Neural crest cell (in vitro differentiated cells): ENCODE data around the gene AMACR. TPM values are rescaled to one million over a fixed set of nuclear protein-coding genes. Genes with fewer than 3 reads are reported as not detected.
A peak's percentile ranks its signal among the peaks of the same experiment; 100 is the strongest.

ENCODE experiments used
- DNase-seq: peaks from one replicate; pipeline ENCODE4 v3.0.0; 2021; ENCODE audit warnings: low read depth, mixed read lengths, low spot score
- H3K27ac Mint-ChIP-seq: one replicate; pipeline ENCODE4 v1.8.0; 2021; ENCODE audit warnings: mild to moderate bottlenecking, mixed read lengths; ENCODE audit not compliant: unreplicated experiment
- H3K27me3 Mint-ChIP-seq: 2 replicates; pipeline ENCODE4 v1.8.0; 2021; ENCODE audit warnings: low read depth, mild to moderate bottlenecking, mixed read lengths
- H3K36me3 Mint-ChIP-seq: 2 replicates; pipeline ENCODE4 v1.8.0; 2021; ENCODE audit warnings: low read depth, mild to moderate bottlenecking, mixed read lengths
- H3K4me1 Mint-ChIP-seq: 2 replicates; pipeline ENCODE4 v1.8.0; 2021; ENCODE audit warnings: mixed read lengths
- H3K4me3 Mint-ChIP-seq: one replicate; pipeline ENCODE4 v1.8.0; 2021; ENCODE audit warnings: mild to moderate bottlenecking, mixed read lengths
- H3K9me3 Mint-ChIP-seq: 2 replicates; pipeline ENCODE4 v1.8.0; 2021; ENCODE audit warnings: mixed read lengths
- total RNA-seq: library from RNA; stranded (reverse); gene quantifications from 2 replicates; pipeline ENCODE4 v1.2.1, GENCODE V29; 2021
- TF ChIP-seq, protein P1 (sequence below): fragments of 200-600 bp; sonication (generic); conservative IDR thresholded peaks from 2 replicates; pipeline ENCODE4 v1.5.0; 2021; ENCODE audit warnings: antibody characterized with exemption, mild to moderate bottlenecking

The AMACR gene
- total RNA-seq, 1 donor from 2014 or later = 14.3 TPM

GRCh38 chr5:34028349-34028748 is 20.5 kb upstream of the AMACR start:
- Mint-ChIP-seq H3K27me3 (no peaks in the 10 kb centered on the region), H3K27ac (no peak overlapping the region)

DNA sequence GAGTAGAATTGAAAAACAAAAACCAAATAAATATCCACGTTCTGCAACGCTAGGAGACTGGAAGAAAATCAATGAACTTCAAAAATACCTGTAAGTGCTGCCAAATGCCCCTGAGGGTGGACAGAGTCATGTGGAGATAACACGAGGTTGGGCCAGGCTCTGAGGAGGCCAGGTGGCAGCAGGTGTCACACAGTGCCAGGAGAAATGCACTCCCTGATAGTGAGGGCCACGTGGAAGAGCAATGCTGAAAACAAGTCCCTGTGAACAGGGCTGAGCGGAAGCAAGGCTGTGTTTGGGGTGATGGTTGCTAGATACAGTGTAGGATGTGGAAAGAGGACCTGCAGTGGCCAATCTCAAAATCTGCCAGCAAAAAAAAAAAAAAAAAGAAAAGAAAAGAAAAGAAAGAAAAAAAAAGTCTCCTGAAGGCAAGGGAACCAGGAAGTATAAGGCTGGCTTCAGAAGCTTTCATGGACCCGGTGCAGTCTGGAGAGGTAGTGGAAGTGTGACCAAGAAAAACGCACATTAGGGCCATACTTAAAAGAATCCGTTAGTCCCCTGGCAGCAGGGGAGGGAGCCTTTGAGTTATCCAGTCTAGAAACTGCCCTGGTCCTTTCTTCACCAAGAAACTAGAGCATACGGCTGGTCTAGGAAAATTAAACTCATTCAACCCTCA is 18.4 kb upstream of the AMACR start:
- TF ChIP-seq, protein P1, sequence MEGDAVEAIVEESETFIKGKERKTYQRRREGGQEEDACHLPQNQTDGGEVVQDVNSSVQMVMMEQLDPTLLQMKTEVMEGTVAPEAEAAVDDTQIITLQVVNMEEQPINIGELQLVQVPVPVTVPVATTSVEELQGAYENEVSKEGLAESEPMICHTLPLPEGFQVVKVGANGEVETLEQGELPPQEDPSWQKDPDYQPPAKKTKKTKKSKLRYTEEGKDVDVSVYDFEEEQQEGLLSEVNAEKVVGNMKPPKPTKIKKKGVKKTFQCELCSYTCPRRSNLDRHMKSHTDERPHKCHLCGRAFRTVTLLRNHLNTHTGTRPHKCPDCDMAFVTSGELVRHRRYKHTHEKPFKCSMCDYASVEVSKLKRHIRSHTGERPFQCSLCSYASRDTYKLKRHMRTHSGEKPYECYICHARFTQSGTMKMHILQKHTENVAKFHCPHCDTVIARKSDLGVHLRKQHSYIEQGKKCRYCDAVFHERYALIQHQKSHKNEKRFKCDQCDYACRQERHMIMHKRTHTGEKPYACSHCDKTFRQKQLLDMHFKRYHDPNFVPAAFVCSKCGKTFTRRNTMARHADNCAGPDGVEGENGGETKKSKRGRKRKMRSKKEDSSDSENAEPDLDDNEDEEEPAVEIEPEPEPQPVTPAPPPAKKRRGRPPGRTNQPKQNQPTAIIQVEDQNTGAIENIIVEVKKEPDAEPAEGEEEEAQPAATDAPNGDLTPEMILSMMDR = no peak
- H3K4me1 Mint-ChIP-seq = no peaks in the 10 kb centered on the region
- DNase-seq = no peak
- H3K36me3 Mint-ChIP-seq = peaks cover 27% of the 10 kb centered on the region
- H3K27me3 Mint-ChIP-seq = no peaks in the 10 kb centered on the region
- H3K4me3 Mint-ChIP-seq = no peak overlapping the region
- H3K27ac Mint-ChIP-seq = no peak overlapping the region
- peaks cover 3% of the 10 kb centered on the region for H3K9me3 Mint-ChIP-seq

More at GRCh38 chr5:34028349-34028748, 20.5 kb upstream of the AMACR start:
- TF ChIP-seq, protein P1 = no peak
- Mint-ChIP-seq H3K36me3 (peaks cover 22% of the 10 kb centered on the region), H3K9me3 (peaks cover 5% of the 10 kb centered on the region), H3K4me1 (peaks cover 5% of the 10 kb centered on the region), H3K4me3 (no peak overlapping the region)
- DNase-seq = no peak

- TF ChIP-seq, protein P1 = no peak
- no peaks in the 10 kb centered on the region for H3K4me1 Mint-ChIP-seq
- no peak for DNase-seq
- no peak overlapping the region for H3K4me3 Mint-ChIP-seq
- H3K27ac Mint-ChIP-seq = no peak overlapping the region
- no peaks in the 10 kb centered on the region for H3K27me3 Mint-ChIP-seq
- no peaks in the 10 kb centered on the region for H3K9me3 Mint-ChIP-seq
- peaks cover 30% of the 10 kb centered on the region for H3K36me3 Mint-ChIP-seq
Observed at GRCh38 chr5:34022121-34022705, 14.4 kb upstream of the AMACR start.

DNA sequence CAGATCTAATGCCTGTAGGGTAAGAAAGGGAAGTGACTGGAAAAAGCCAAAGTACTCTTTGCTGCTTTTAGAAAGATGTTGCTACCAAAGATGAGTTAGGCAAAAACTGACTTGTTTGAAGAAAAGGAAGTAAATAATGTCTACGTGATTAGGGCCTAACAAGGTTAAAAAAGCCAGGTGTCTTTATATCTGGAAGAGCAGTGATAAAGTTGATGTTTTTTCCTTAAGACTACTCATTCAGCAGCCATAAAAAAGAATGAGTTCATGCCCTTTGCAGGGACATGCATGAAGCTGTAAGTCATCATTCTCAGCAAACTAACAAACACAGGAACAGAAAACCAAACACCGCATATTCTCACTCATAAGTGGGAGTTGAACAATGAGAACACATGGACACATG is 13.5 kb upstream of the AMACR start:
- Mint-ChIP-seq H3K4me3 (no peak overlapping the region), H3K27ac (peak overlapping the region; percentile 58), H3K9me3 (no peaks in the 10 kb centered on the region), H3K36me3 (peaks cover 28% of the 10 kb centered on the region), H3K27me3 (no peaks in the 10 kb centered on the region), H3K4me1 (no peaks in the 10 kb centered on the region)
- no peak for DNase-seq
- TF ChIP-seq, protein P1 = no peak

DNA sequence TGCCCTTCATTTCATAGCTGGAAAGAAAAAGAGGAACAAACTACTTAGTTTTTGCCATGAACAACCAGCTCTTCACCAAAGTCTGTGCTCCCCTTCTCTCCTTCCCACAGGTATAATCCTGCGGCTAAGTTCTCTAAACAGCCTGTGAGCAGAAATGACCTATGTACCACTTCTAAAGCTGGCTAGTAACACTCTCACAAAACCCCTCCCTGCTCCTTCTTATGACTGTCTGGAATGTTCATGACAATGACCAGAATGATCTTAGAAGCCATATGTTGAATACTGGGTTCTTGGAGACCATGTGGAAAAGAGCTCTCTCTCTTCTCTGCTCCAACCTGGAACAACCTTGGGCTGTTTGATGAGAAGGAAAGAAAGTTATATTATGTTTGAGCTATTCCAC is 12.9 kb upstream of the AMACR start:
- no peak overlapping the region for H3K27ac Mint-ChIP-seq
- peaks cover 25% of the 10 kb centered on the region for H3K36me3 Mint-ChIP-seq
- no peaks in the 10 kb centered on the region for H3K4me1 Mint-ChIP-seq
- no peaks in the 10 kb centered on the region for H3K27me3 Mint-ChIP-seq
- no peak for DNase-seq
- TF ChIP-seq, protein P1 = no peak
- no peaks in the 10 kb centered on the region for H3K9me3 Mint-ChIP-seq
- no peak overlapping the region for H3K4me3 Mint-ChIP-seq
